Chondrocyte (in vitro differentiated cells): ENCODE results near the gene CAMK2N2. TPM values are rescaled to one million over a fixed set of nuclear protein-coding genes. Genes with fewer than 3 reads are reported as not detected.
A peak's percentile ranks its signal among the peaks of the same experiment; 100 is the strongest.
"Not testable (repeated sequence)": the region's sequence is repeated elsewhere in the genome, so short reads cannot be mapped to it uniquely, and the experiment has no call there.

ENCODE experiments used
- DNase-seq: peaks from one replicate; pipeline ENCODE4 v3.0.0; 2021; ENCODE audit warnings: mixed read lengths, low spot score
- H3K27ac Mint-ChIP-seq: one replicate; pipeline ENCODE4 v1.8.0; 2021; ENCODE audit warnings: mild to moderate bottlenecking, moderate library complexity, mixed read lengths; ENCODE audit not compliant: unreplicated experiment
- H3K27me3 Mint-ChIP-seq: 2 replicates; pipeline ENCODE4 v1.8.0; 2021; ENCODE audit warnings: low read depth, mixed read lengths
- H3K36me3 Mint-ChIP-seq: 2 replicates; pipeline ENCODE4 v1.8.0; 2021; ENCODE audit warnings: low read depth, mixed read lengths
- H3K4me1 Mint-ChIP-seq: 2 replicates; pipeline ENCODE4 v1.8.0; 2021; ENCODE audit warnings: low read depth, mild to moderate bottlenecking, mixed read lengths
- H3K4me3 Mint-ChIP-seq: one replicate; pipeline ENCODE4 v1.8.0; 2021; ENCODE audit warnings: mild to moderate bottlenecking, moderate library complexity, mixed read lengths; ENCODE audit not compliant: unreplicated experiment
- H3K9me3 Mint-ChIP-seq: 2 replicates; pipeline ENCODE4 v1.8.0; 2021; ENCODE audit warnings: low read depth, mixed read lengths
- CTCF ChIP-seq: fragments of 200-600 bp; sonication (generic); IDR thresholded peaks from 2 replicates; pipeline ENCODE4 v1.5.0; 2021; ENCODE audit warnings: antibody characterized with exemption, mild to moderate bottlenecking, moderate library complexity
- total RNA-seq: library from RNA; stranded (reverse); gene quantifications from 3 replicates; pipeline ENCODE4 v1.2.1, GENCODE V29; 2021

The CAMK2N2 gene
- total RNA-seq, 1 donor from 2014 or later, result 3.2 TPM

- no peak for DNase-seq
- Mint-ChIP-seq H3K27me3 (peaks cover 30% of the 10 kb centered on the region), H3K27ac (no peak overlapping the region), H3K36me3 (peaks cover 1% of the 10 kb centered on the region), H3K9me3 (no peaks in the 10 kb centered on the region), H3K4me1 (no peaks in the 10 kb centered on the region), H3K4me3 (no peak overlapping the region)
- no peak for TF ChIP-seq CTCF
These were observed 10.9 kb upstream of the CAMK2N2 start for GRCh38 chr3:184272269-184272668.

- peaks cover 20% of the 10 kb centered on the region for H3K27me3 Mint-ChIP-seq
- H3K36me3 Mint-ChIP-seq, H3K4me3 Mint-ChIP-seq, H3K4me1 Mint-ChIP-seq, DNase-seq, H3K27ac Mint-ChIP-seq, H3K9me3 Mint-ChIP-seq: not testable (repeated sequence)
These were observed 5.9 kb upstream of the CAMK2N2 start for GRCh38 chr3:184267249-184267648.

- no peak overlapping the region for H3K4me3 Mint-ChIP-seq
- peak; percentile 43 for DNase-seq
- no peak for TF ChIP-seq CTCF
- peaks cover 21% of the 10 kb centered on the region for H3K4me1 Mint-ChIP-seq
- H3K27me3 Mint-ChIP-seq, result peaks cover 18% of the 10 kb centered on the region
- H3K36me3 Mint-ChIP-seq, result peaks cover 8% of the 10 kb centered on the region
- H3K27ac Mint-ChIP-seq, result no peak overlapping the region
- no peaks in the 10 kb centered on the region for H3K9me3 Mint-ChIP-seq
These were observed 1.4 kb upstream of the CAMK2N2 start for GRCh38 chr3:184262764-184263179.

- no peak overlapping the region for H3K27ac Mint-ChIP-seq
- DNase-seq, result peak; percentile 82
- no peak for TF ChIP-seq CTCF
- H3K27me3 Mint-ChIP-seq, result peaks cover 12% of the 10 kb centered on the region
- H3K4me3 Mint-ChIP-seq, result peak overlapping the region; percentile 78
- no peaks in the 10 kb centered on the region for H3K9me3 Mint-ChIP-seq
- H3K36me3 Mint-ChIP-seq, result peaks cover 9% of the 10 kb centered on the region
- peaks cover 21% of the 10 kb centered on the region for H3K4me1 Mint-ChIP-seq
These were observed 756 bp upstream of the CAMK2N2 start for GRCh38 chr3:184261854-184262763.

GRCh38 chr3:184260724-184261269 lies 556 bp downstream of the CAMK2N2 start:
- peaks cover 9% of the 10 kb centered on the region for H3K36me3 Mint-ChIP-seq
- no peak for TF ChIP-seq CTCF
- H3K27me3 Mint-ChIP-seq, result peaks cover 11% of the 10 kb centered on the region
- H3K27ac Mint-ChIP-seq, result no peak overlapping the region
- peak overlapping the region; percentile 78 for H3K4me3 Mint-ChIP-seq
- H3K4me1 Mint-ChIP-seq, result peaks cover 21% of the 10 kb centered on the region
- DNase-seq, result peak; percentile 83
- H3K9me3 Mint-ChIP-seq, result no peaks in the 10 kb centered on the region
